Activated T-cell treated with anti-CD3 and anti-CD28 coated beads, Interleukin-2, amount 50 U/mL, for 1 hour (primary cell): ENCODE data around the gene CRTC3.
"Not testable (repeated sequence)": the region's sequence is repeated elsewhere in the genome, so short reads cannot be mapped to it uniquely, and the experiment has no call there.

Source experiments
- DNase-seq: peaks from one replicate; pipeline ENCODE4 v3.0.0-alpha.2; 2020

CRTC3 gene

DNA sequence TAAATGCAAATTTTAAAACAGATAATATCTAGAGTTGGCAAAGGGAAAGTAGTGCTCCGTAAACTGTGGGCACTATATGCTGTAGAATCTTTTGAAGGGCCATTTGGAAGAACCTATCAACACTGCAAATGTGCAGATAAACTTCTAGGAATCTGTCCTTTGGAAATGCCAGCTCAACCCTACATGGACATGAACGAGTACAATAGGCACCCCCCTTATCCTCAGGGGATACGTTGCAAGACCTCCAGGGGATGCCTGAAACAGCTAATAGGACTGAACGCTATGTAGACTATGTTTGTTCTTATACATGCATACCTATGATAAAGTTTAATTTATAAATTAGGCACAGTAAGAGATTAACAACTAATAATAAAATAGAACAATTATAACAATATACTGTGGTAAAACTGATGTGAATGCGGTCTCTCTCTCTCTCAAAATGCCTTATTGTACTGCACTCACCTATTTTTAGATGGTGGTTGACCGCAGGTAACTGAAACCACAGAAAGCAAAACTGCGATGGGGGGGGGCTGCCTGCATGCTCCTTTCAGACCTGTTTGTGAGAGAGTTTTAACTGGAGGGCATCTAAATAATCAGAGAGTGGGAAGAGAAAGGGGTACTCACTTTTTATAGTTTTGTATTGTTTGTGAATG, 127.9 kb downstream of the CRTC3 start:
- DNase-seq: peak; percentile 55

DNA sequence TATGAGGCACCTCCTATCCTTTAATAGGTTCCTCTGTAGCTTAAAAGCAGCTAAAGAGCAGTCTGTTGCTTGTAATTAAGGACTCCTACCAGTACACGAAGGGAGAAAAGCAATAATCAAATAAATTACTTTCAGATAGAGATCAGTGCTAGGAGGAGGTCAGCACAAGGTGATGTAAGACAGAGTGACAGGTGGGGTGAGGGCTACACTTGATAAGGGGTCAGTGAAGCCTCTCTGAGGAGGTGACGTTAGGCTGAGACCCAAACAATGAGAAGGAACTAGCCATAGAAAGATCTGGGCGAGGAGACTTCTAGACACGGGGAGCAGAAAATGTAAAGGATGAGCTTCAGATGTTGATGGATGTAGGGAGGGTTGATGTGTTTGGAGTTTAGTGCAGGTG, 129.8 kb downstream of the CRTC3 start:
- no peak for DNase-seq

DNA sequence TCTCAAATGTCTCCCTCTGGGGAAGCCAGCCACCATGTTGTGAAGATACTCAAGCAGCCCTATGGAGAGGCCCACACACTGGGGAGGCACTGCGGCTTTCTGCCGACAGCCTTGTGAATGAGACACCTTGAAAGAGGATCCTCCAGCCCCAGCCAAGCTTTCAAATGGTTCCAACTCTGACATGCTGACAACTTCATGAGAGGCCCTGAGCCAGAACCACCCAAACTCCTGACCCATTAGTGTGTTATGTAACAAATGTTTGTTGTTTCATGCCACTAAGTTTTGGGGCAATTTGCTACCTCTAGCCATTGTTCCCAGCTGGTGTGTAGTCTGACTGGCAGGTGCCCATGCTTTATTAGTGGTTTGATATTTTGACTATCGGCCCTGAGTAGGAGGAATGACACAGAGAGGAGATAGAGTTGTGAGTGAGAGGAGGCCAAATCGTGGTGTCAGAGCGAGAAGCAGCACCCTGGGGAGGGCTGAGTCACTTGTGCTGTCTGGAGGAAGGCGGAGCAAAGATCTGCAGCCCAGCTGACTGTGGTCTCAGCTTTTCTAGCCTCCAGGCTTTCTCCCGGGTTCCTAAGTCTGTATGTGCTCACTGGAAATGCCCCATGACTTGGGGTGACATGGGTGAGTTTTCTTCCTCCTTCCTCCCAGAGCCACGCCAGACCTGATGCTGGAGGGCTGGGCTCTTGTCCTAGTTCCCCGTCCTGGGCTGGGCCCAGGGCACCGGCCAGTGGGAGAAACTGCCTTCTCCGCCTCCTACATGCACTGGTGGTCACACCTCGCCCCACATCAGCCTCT, 130.7 kb downstream of the CRTC3 start:
- peak; percentile 63 for DNase-seq

DNA sequence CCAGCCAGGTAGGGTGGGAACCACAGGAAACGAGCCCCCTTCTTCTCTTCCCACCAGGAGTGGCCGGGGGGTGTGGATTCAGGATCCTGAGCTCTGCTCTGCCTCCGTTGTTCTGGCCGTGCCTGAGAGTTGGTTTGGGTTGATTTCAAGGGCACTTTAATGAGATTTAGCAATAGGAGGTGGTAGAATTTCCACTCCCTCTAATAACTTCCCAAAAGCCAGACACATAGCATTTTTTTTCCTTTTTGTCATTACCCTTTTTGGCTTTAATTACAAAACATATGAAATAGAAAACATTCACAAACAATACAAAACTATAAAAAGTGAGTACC, 131.2 kb downstream of the CRTC3 start:
- DNase-seq: not testable (repeated sequence)

DNA sequence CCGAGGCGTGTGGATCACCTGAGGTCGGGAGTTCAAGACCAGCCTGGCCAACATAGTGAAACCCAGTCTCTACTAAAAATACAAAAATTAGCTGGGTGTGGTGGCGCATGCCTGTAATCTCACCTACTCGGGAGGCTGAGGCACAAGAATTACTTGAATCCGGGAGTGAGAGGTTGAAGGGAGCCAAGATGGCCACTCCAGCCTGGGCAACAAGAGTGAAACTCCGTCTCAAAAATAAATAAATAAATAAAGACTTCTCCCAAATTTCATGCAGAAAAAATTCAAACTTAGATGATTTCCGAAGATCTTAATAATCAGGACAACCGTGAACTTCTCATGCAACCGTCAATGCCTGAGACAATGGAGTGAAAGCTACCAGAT, 134.3 kb downstream of the CRTC3 start:
- not testable (repeated sequence) for DNase-seq

DNA sequence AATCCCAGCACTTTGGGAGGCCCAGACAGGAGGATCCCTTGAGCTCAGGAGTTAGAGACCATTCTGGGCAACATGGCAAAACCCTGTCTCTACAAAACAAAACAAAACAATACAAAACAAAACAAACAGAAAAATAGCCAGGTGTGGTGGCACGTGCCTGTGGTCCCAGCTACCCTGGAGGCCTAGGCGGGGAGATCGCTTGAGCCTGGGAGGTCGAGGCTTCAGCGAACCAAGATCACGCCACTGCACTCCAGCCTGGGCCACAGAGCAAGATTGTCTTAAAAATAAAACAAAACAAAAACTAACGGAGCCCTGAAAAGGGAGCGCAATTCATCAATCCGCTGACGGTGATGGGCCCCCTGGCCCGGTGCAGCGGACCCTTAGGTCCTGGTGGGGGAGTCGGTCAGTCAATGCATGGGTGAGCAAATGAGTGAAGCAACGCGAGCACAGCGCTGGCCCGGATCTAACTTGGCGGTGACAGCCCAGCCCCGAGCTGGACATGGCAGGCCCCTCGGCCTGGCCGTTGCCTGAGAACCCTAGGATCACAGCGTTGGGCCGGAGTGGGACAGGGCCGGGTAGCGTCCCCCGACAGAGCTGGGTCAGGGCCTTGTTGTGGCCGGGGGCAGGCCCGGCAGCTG, 135.0 kb downstream of the CRTC3 start:
- DNase-seq: no peak

DNA sequence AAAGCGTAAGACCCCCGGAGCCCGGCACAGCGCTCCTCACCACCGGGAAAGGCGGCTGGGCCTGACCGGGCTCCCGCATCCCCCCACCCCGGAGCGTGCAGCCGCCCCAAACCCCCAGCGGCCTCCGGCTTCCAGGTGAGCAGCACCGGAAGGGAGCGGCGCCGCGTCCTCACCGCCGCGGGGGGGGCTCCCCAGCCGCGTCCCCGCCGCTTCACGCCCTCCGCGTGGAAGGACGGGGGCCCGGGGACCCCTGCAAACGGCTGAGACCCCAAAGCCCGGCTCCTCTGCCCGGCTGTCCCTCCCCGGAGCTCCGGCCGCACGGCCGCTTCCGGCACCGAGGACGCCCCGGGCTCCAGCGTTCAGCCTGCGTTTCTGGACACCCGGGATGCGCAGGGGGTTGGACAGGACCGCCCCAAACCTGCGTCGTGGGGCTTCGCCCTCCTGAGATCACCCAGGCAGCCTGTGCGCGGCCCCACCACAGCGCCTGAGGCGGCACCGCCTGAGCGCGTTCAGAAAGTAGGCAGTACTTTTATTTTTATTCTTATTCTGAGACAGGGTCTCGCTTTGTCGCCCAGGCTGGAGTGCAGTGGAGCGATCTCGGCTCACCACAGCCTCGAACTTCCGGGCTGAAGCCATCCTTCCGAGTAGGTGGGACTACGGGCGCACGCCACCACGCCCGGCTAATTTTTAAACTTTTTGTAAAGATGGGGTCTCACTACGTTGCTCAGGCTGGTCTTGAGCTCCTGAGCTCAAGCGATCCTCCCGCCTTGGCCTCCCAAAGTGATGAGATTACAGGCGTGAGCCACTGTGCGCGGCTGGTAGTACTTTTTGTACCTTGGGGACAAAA, 135.8 kb downstream of the CRTC3 start:
- DNase-seq: peak; percentile 55

DNA sequence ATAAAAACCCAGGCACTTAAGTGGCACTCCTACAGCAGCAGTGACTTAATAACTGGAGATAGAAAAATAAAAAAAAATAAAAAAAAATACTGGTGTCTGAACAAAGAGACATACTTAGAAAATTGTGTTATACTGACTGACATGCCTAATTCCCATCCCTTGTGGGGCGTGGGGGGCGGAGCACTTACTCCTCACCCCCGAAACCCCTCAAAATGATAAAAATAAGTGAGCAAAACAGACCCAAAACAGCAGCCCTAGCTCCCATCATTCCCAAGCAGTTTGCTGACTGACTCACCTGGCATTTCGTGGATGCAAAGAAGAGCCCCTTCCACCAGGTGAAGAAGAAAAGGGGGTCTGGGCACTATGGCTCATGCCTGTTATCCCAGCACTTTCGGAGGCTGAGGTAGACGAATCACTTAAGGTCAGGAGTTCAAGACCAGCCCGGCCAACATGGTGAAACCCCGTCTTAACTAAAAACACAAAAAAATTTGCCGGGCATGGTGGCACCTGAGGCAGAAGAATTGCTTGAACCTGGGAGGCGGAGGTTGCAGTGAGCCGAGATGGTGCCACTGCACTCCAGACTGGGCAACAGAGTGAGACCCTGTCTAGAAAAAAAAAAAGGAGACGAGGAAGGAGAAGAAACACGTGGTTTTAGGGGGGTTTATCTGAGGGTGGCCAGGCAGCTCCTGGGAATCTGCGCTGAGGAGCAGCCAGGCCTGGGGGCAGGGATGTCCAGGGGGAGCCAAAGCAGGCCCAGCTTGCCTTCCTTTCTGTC, 136.6 kb downstream of the CRTC3 start:
- DNase-seq: no peak

DNA sequence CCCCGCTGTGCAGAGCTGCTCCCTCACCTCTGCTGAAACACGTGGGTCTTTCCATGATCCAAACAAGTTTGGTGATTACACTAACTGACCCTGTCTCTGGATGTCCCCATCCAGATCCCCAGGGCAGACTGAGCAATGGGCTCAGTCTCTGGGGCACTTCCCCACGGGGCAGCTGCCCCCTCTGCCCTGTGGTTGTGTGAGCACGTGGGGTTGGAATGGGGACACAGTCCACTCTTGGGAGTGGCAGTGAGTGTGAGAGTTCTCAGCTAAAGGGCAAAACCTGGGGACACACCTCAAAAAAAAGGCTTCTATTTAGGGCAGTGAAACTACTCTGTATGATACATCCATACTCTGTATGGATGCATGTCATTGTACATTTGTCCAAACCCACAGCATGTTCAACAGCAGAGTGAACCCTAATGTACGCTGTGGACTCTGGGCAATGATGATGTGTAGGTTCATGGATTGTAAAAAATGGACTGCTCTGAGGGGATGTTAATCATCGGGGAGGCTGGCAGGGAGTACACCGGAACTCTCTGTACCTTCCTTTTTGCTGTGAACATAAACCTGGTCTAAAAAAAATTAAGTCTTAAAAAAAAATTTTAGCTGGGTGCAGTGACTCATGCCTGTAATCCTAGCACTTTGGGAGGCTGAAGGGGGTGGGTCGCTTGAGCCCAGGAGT, 137.5 kb downstream of the CRTC3 start:
- no peak for DNase-seq

DNA sequence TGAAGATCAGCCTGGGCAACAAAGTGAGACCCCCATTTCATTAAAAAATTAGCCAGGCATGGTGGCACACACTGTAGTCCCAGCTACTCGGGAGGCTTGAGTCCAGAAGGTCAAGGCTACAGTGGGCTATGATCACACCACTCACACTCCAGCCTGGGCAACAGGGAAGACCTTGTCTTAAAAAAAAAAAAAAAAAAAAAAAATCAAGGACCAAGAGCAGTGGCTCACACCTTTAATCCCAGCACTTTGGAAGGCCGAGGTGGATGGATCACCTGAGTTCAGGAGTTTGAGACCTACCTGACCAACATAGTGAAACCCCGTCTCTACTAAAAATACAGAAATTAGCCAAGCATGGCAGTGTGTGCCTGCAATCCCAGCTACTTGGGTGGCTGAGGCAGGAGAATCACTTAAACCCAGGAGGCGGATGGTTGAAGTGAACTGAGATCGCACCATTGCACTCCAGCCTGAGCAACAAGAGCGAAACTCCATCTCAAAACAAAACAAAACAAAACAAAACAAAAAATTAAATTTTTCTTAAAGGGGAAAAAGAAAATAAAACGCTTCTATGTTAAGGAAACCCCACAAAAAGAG, 138.1 kb downstream of the CRTC3 start:
- not testable (repeated sequence) for DNase-seq

DNA sequence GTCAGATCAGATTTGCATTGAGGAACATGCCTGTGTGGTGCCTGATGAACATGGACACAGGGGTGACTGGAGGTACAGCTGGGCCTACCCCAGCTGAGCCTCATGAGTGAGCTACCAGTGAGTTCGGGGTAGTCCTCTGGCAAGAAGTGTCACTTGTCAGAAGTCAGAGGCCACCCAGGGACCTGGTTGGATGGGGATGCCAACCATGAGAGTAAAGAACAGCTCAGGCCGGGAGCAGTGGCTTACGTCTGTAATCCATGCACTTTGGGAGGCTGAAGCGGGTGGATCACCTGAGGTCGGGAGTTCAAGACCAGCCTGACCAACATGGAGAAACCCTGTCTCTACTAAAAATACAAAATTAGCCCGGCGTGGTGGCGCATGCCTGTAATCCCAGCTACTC, 140.9 kb downstream of the CRTC3 start:
- not testable (repeated sequence) for DNase-seq

DNA sequence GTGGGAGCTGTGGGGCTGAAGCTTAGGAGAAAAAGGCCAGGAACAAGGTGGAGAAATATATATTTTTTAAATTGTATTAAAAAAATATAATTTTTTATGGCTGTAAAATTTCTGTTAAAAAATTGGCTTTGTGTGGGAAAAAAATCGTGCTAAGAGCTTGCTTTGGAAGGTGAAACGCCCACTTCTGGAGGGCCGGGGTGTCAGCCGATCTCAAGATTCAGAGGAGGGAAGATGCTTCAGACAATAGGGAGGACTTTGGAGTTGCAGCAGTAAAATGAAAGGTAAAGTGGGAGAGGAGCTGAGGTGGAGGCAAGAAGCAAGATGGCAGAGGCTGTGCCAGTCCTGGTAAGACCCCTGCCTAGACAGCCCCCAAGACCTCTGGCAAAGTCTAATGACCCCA, 141.5 kb downstream of the CRTC3 start:
- DNase-seq: no peak

DNA sequence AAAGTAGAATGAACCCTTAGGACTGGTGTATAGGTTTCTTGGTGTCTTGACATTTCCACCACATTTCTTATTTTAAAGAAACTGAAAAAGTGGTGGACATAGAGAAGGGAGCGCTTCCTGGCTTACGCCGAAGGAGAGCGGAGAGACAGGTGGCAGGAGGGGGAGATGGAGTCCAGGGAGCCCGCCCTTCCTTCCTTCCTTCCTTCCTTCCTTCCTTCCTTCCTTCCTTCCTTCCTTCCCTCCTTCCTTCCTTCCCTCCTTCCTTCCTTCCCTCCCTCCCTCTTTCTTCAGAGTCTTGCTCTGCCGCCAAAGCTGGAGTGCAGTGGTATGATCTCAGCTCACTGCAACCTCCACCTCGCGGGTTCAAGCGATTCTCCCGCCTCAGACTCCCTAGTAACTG, 143.6 kb downstream of the CRTC3 start:
- DNase-seq: not testable (repeated sequence)

DNA sequence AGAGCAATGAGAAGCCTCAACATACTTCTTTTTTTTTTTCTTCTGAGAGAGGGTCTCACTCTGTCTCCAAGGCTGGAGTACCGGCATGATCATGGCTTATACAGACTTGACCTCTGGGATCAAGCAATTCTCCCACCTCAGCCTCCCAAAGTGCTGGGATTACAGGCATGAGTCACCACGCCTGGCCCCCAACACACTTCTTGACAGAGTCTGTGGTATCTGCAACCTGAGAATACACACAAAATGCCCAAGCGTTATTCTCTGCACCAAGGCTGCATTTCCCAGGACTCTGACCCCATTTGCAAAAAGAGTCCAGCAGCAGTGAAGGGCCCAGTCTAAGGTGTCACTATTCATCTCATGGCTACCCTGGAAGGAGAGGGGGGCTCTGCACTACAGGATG, 144.8 kb downstream of the CRTC3 start:
- no peak for DNase-seq

DNA sequence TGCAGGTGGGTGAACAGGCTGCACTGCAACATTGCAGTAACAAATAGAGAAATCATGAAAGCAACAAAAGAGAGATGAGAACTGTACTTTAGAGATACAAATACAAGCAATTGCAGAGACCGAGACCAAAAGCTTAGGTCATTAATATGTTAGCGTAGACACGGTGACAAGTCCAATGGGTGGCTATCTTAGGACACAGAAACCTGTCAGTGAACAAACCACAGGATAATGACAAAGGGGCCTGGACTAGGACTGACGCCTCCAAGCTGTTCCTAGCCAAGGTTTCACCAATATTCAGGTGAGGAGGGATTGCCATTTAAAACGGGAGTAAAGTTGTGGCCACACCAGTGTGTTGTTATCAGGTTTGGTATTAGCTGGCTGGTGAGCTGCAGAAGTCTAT, 145.7 kb downstream of the CRTC3 start:
- no peak for DNase-seq

DNA sequence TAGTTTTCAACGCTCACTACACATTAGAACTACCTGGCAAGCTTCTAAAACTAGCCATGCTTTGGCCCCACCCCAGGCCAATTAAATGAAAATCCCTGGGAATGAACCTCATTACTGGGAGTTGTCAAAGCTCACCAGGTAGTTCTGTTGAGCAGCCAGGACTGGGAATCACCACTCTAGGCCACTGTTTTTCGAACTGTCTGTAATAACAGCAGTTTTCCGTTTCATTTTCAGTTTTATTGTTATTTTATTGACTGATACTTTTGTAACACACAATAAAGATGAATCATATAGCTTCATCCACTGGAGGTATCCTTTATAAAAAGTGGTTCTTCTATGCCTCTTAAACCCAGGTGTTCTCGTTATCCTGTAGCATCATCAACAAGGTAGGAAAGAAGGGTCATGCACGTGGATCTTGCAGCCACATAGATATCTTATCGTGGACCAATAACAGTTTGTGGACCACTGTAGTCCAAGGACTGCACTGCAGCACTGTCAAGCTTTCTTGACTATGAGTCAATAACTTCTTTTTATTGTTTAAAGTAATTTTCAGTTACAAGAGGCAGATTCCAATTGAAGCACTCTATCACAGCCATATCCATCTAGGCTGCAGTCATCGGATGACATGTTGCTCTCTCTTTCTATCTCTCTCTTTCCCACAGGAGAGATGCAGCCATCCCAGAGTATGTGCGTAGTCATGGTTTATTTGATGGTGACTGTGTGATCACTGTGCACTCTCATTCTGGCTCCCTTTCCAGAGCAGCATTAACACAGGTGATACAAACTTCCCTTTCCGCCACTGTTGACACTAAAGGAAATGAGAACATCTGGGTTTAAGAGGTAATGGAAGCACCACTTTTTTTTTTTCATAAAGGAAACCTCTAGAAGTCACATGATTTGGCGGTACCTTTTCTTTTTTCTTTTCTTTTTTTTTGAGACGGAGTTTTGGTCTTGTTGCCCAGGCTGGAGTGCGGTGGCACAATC, 148.4 kb downstream of the CRTC3 start:
- DNase-seq: no peak

DNA sequence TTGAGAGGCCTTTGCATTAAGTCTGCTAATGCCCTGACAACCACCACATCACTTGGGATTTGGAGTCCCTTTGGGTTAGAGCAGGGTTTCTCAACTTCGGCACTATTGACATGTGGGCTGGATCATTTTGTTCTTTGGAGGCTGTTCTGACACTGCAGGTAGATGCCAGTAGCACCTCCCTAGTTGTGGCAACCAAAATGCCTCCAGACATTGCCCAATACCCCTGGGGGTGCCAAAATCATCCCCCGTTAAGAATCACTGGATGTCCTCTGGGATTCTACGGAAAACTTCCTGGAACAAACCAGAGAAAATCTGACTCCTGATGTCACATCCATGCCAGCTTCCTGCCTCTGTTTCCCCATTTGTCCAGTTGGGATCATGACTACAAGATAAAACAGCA, 150.2 kb downstream of the CRTC3 start:
- no peak for DNase-seq

DNA sequence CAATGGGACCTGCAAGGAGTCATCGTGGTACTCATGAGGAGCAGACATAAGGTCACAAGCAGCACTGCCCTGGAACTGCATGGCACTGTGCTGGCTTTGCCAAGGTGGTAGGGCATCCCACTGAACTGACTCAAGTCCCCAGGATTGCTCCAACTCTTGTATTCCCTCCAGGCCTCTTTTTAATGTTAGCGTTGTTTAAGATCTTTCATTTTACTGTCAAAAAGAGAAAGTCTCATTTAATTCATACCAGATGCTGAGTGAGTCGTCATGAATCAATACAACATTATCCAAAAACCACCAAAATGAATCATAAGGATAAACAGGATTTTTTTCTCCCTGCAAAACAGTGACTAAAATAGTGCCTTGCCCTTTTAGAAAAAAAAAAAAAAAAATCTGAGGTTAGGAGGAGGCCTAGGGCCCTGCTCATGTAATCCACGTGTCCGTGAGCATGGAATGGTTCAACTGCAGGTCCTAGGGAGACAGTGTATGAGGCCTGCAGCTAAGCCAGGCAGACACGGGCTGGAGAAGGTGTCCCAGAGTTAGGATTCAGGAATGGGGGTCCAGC, 150.7 kb downstream of the CRTC3 start:
- DNase-seq: no peak

DNA sequence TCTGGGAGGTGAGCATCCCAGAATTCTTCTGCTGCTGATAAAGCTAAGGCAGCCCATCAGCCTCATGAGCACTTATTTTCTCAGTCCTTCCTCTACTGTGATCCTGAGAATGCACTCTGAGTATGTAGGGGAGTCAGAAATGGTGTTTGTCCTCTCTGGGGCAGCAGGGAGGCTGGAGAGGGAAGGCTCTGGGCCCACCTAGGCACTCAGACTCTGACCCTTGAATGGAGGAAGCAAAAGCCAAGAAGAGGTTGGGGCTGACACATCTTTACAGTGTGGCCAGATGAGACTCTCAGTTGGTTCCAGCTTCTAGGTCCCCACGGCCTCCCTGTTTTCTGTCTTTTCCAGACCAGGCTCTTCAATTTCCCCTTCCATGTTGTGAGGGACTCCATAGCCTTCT, 151.3 kb downstream of the CRTC3 start:
- DNase-seq: no peak

DNA sequence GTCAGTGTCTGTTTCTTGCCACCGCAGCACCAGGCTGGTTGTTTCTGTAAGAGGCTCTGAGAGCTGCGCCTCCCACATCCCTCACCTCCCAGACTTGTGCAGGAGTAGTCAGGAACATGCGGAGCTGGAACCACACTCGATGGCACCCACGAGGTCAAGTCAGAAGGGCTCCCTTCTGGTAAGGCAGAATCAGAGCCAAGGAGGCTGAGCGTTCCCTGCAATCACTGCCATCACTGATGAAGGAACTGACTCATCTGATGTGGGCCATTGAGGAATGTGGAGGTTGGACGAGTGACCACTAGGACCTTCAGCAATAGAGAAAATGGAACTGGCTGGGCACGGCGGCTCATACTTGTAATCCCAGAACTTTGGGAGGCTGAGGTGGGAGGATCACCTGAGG, 151.8 kb downstream of the CRTC3 start:
- DNase-seq: no peak
